T-helper 22 cell (primary cell): Measurements from ENCODE around the gene CRHR2.

Source experiments
- DNase-seq: peaks from one replicate; pipeline ENCODE4 v3.0.0-alpha.2; 2020; ENCODE audit warnings: low read depth

Gene CRHR2

GRCh38 chr7:30706908-30707307 is 24.7 kb upstream of the CRHR2 start:
- DNase-seq, result no peak

- no peak for DNase-seq
These were observed 24.1 kb upstream of the CRHR2 start for GRCh38 chr7:30706316-30706715.

- no peak for DNase-seq
These were observed 23.3 kb upstream of the CRHR2 start for GRCh38 chr7:30705596-30705995.

GRCh38 chr7:30705008-30705407 is 22.8 kb upstream of the CRHR2 start:
- DNase-seq, result no peak

- DNase-seq, result no peak
These were observed 21.5 kb upstream of the CRHR2 start for GRCh38 chr7:30703756-30704155.

- no peak for DNase-seq
These were observed 19.9 kb upstream of the CRHR2 start for GRCh38 chr7:30702200-30702599.

- DNase-seq, result no peak
These were observed 18.7 kb upstream of the CRHR2 start for GRCh38 chr7:30700941-30701340.

- no peak for DNase-seq
These were observed 17.6 kb upstream of the CRHR2 start for GRCh38 chr7:30699706-30700495.

- no peak for DNase-seq
These were observed 16.2 kb upstream of the CRHR2 start for GRCh38 chr7:30698481-30698880.

GRCh38 chr7:30697719-30698460 is 15.6 kb upstream of the CRHR2 start:
- no peak for DNase-seq

GRCh38 chr7:30694774-30695721 is 12.8 kb upstream of the CRHR2 start:
- no peak for DNase-seq

GRCh38 chr7:30694218-30694745 is 12.0 kb upstream of the CRHR2 start:
- DNase-seq, result no peak

GRCh38 chr7:30692882-30693281 is 10.6 kb upstream of the CRHR2 start:
- DNase-seq, result no peak

- DNase-seq, result no peak
These were observed 10.2 kb upstream of the CRHR2 start for GRCh38 chr7:30692438-30692837.

- DNase-seq, result no peak
These were observed 7.8 kb upstream of the CRHR2 start for GRCh38 chr7:30690011-30690410.

- DNase-seq, result no peak
These were observed 6.5 kb upstream of the CRHR2 start for GRCh38 chr7:30688718-30689221.

- DNase-seq, result no peak
These were observed 5.3 kb upstream of the CRHR2 start for GRCh38 chr7:30687604-30688003.

- no peak for DNase-seq
These were observed 2.1 kb upstream of the CRHR2 start for GRCh38 chr7:30684351-30684750.

- DNase-seq, result no peak
These were observed 1.6 kb upstream of the CRHR2 start for GRCh38 chr7:30683816-30684215.

- no peak for DNase-seq
These were observed 1.1 kb upstream of the CRHR2 start for GRCh38 chr7:30683306-30683705.

GRCh38 chr7:30681815-30682211 is 443 bp downstream of the CRHR2 start:
- no peak for DNase-seq

- no peak for DNase-seq
These were observed 892 bp downstream of the CRHR2 start for GRCh38 chr7:30681331-30681797.
